ENCODE measurements around the gene PARK7.
A peak's percentile ranks its signal among the peaks of the same experiment; 100 is the strongest.

The PARK7 gene

GRCh38 chr1:8009043-8010002 lies 47.8 kb downstream of the PARK7 start:
- DNase-seq (ENCODE audit: low read depth, low spot score), result no peak

- no peak for DNase-seq (ENCODE audit: low read depth, low spot score)
Observed at GRCh38 chr1:8010080-8010664, 48.7 kb downstream of the PARK7 start.

DNA sequence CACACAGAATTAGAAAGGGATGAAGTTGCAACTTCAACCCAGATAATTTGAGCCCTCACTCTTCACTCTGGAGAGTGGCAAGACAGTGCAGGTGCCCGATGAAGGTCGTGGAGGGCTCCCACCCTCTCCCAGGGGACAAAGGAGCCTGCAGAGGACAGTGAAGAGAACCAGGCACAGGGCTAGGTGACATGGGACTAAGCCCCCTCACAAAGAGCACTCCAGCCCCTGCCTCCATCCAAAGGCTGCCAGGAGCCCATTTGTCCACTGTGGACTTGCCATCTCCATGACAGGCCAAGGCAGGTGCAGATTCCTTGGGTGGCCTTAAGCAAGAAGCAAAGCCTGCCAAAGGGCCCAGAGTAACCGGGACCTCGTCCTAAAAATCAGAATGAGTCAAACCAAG lies 49.5 kb downstream of the PARK7 start:
- no peak for DNase-seq (ENCODE audit: low read depth, low spot score)

DNA sequence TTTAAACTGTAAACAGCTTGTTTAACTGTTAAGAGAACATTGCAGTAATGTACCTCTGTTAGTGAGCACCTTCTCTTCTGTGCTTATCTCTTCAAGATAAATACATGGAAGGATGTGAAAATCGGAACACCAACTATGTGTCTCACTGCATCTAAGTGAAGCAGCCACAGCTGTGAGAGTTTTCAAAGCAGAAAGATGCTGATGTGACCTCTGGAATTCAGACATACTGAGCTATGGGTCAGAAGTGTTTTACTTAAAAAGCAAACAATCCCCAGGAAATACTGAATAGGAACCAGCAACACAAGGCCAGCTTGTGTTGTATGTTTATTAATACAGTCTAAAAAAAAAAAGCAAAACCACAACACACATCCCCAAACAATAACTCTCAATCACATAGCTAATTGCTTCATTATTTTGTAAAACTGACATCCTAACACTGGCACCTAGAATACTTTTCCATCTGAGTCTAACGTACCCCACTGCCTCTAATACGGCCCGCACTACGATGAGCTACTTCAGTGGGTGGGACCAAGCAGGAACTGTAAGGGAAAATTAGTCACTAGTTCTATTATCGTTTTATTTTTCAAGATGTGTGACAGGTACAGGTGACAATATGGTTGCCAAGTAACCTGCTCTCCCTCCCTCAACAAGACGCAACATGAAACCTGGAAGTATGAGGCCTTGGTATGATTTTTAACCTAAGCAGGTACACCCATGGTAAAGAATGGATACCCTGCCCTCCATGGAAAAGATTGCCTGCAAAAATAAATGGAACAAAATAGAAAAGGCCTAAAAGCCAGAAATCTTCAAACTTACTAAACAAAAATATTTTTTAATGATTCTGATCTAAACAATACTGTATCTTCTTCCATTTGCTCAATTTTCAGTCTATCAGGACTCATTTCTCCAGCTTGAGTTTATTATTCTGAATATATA lies 50.7 kb downstream of the PARK7 start:
- DNase-seq (ENCODE audit: low read depth, low spot score), result no peak

- DNase-seq (ENCODE audit: low read depth, low spot score), result no peak
Observed at GRCh38 chr1:8012955-8013354, 51.4 kb downstream of the PARK7 start.

- no peak for DNase-seq (ENCODE audit: low read depth, low spot score)
Observed at GRCh38 chr1:8013399-8013798, 51.9 kb downstream of the PARK7 start.

DNA sequence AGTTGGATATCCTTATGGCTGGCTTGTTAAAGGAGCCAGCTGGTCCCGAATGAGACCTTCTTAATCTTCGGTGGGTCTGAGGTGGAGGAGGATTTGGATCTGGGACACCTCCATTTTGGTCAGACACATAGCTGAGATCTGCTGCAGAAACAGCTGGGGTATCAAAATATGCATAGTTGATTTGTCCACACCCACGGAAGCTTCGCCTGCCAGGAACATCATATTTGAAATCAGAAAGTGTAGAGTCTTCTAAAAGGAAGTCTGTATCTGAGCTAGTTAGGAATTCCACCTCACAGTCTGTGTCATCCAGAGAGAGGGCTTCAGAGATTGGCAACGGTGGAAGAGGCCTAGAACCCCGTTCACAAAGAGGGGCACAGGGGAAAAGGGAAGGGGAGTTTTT lies 52.3 kb downstream of the PARK7 start:
- DNase-seq (ENCODE audit: low read depth, low spot score), result no peak

DNA sequence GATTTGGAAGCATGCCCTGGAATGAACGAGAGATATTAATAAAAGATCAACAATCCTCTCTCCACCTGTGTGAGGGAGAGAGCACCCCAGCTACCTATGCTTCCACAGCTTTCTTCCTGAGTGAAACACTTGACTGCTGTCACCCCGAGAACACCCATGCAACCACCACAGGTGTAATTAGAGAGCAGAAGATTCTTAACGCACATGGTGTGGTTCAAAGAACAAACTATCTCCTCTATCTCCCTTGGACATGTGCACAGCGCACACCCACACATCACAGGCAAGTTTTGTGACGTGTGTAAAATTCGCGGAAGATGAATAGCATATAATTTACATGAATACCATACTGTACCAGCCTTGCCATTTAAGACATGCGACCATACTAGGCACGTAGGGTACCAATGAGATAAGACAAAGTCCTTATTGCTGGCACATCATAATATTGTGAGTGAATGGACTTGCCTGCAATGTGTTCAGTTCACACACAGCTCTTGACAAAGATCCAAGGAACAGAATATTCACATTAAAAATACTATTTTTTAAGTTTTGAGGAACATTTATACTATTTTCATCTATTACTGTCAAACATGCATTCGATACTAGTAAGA lies 53.0 kb downstream of the PARK7 start:
- DNase-seq (ENCODE audit: low read depth, low spot score), result no peak

DNA sequence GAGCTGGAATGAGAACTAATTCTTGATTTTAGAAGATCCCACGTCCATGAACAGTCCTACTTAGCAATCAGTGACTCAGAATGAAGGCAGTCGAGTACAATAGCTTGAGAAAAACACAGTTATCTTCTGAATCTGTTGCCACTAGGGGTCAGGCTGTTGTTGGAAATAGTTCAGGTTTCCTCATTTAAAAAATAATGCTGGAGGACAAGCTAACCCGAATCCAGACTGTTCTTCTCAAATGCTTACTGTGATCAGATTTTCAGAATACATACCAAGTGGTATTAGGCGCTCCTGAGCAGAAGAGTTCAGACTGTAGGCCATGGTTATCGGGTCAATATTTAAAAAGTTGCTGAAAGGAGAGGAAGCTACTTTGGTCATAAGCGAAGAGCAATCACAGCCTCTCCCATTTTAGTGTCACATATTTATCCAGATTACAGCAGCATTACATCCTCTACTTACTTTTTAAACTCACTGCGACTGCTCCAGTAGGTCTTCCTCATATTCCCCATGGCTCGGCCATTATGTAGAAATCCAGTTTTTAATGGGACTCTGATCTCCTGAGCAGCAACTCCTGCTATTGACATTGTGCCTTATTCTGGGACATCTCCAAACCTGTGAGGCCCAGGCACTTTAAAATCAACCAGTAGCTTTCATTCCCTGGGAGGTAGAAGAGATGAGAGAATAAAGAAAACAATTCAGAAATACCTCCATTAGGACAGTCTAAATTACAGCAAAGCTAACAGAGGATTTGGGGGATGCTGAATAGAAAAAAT lies 53.7 kb downstream of the PARK7 start:
- peak; percentile 28 for DNase-seq (ENCODE audit: low read depth, low spot score)

- no peak for DNase-seq (ENCODE audit: low read depth, low spot score)
Observed at GRCh38 chr1:8015809-8016165, 54.3 kb downstream of the PARK7 start.

GRCh38 chr1:8016210-8016894 lies 54.8 kb downstream of the PARK7 start:
- no peak for DNase-seq (ENCODE audit: low read depth, low spot score)

DNA sequence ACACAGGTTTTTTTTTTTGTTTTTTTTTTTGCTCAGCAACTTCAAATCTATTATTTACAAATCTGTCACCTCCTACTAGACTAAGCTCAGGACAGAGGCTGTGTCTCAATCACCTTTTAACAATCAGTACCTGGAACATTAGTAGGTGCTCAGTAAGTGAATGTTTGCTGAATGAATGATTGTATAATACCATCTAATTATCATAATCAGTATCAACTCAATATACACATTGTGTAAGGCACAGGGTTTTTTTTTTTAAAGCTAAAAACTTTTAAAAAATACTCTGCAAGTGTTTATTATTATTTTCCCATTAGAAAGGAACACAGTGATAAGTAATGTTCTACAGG lies 55.4 kb downstream of the PARK7 start:
- no peak for DNase-seq (ENCODE audit: low read depth, low spot score)

DNA sequence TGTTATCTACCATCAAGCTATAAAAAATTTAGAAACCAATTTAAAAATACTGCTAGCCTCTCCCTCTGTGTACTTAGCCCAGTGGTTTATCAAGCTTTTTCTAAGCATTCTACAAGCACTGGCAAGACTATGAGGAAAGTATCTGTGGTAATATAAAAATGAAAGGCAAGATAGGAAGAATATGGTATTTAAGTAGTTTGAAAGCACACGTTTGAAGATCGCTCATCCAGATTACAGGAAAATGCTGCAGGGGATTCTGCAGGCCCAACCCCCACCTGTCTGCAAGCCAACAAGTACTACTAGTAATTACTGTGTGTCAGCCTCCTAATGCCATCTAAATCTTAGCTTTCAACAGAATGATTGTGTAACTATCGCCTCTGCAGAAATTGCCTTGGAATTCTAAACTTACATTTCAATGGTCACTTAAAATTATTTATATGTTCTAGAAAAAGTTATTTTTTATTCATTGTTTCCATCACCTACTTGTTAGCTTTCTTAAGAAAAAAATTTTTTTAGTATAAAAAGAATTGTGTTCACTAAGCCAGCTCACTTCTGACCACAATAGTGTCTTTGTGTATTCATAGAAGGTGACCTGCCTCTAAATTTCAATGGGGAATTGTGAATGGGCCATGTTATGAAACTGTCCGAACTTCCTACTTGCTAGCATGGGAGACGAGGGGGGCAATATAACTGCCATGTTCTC lies 56.1 kb downstream of the PARK7 start:
- no peak for DNase-seq (ENCODE audit: low read depth, low spot score)

DNA sequence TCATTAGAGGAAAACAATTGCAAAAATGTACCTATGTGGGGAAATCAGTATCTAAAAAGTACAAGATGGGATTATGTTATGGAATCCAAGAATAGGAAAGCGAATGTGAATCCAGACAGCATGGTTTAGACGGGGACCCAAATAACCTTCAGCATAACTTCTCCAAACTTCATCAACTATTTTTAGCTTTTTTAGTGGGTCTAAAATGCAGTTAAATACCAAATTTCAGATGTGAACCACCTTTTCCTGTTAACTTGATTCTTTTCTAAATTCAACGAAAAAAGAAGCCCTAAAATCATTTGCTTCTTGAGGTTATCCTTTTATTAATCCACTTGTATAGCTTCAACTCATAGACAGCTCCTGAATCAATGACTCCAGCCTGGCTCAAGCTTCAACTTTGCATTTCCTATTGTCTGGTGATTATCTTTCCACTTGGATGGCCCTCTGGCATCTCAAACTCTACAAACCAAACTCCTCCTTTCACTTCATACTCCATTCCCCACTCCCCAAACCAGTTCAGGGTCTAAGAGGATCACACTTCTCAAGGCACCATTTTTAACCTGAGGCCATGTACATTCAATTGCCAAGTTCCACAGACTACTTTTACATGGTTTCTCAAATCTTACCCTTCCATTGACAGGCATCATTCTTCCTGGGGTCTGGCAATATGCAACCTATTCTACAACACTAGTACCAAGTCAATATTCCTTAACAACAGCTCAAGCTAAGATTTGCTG lies 57.1 kb downstream of the PARK7 start:
- DNase-seq (ENCODE audit: low read depth, low spot score), result no peak

GRCh38 chr1:8019229-8019620 lies 57.7 kb downstream of the PARK7 start:
- no peak for DNase-seq (ENCODE audit: low read depth, low spot score)

DNA sequence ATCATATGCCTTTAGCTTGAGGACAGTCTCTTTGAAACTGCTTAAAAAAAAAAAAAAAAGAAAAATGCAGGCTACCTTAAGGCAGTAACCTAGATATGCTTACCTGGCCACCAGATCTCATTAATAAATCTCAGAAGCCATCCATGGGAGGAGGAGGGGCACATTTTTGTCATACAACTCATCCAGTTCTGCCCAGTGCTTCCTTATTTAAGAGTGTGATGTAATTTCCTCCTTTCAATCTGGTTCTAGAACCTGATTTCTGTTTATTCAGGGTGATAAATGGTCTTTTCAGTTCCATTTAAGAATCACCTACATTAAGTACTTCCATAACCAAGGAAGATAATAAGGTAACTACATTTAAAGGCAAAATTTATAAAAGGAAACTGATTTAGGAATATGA lies 58.5 kb downstream of the PARK7 start:
- DNase-seq (ENCODE audit: low read depth, low spot score), result no peak

- no peak for DNase-seq (ENCODE audit: low read depth, low spot score)
Observed at GRCh38 chr1:8021676-8022266, 60.3 kb downstream of the PARK7 start.

DNA sequence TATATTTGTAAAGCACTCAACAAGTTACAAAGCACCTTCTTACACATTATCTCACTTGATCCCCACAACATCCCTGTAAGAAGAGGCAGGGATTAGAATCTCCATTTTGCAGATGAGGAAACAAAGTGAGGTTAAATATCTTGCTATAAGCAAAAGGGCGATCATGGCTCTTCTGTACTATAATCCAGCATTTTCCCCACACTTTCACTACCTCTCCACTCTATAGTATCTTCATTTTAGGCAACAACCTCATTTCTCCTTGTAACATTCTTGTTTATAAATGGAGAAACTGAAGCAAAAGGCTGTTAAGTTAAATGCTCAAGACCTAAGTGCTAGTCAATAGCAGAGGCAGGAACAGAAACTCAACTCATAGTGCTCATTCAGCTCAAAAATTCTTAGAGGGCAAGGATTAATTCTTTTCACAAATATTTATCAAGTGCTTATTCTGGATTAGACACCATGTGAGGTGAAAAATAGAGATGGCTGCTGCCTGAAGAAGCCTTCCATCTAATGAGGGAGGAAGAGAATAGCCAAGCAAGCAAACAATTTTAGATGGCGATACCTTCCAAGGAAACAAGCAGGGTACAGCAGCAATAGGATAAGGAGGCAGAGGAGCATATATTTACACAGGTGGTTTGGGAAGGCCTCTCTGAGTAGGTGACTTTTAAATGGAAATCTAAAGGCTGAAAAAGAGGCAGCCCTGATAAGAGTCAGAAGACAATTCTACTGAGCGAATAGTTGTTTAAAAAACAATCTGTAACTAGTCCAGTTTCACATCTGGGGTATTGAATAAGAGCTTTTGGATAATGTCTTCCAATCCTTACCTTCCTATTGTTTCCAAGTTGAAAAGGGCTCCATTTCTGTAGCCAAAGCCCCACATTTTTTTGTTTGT lies 61.1 kb downstream of the PARK7 start:
- DNase-seq (ENCODE audit: low read depth, low spot score), result no peak

All from activated CD4-positive, CD25-positive, alpha-beta regulatory T cell treated with anti-CD3 and anti-CD28 coated beads, Interleukin-2, amount 50 U/mL, for 16 hours (primary cell).